Measurements from ENCODE around the gene FGG. TPM values are rescaled to one million over a fixed set of nuclear protein-coding genes. Genes with fewer than 3 reads are reported as not detected.

Gene FGG
- total RNA-seq, 1 experiment from 2014 or later = not detected

DNA sequence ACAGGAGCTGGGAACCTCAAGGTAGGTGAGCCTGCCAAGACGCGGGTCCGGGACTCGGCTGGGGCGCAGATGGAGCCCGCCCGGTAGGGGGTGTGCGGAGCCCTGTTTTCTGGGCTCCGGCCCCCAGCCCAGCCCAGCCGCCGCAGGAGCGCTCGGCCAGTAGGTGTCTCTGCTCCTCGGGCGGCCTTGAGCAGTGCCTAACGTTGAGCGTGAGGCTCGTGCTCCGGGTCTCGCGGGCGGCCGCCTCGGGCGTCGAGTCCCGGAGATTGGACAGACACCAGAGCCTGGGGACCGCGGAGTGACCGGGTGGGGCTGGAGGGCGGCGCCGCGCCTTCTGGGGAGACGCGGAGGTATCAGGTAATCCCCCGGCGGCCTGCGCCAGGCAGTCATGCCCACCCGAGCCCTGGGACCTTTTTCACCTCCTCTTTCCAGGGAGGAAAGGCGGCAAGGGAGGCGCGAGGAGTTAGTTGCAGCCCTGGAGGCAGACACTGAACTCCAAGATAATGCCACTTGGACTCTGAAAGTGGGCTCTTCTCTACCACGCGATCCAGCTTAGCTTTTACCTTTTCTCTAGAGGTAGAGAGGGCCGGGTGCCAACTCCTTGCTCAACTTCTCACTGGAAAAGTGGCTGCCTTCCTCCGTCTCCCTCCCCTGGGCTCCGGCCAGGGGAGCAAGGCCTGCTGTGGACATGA is 14.5 kb upstream of the FGG start:
- DNase-seq = peak in 1 of 2 experiments; percentile 51
- no TSS peak for BruUV-seq (replicated peaks)
- H3K4me3 ChIP-seq = 0 out of 2 replicates have a peak overlapping the region, but pooled peaks have one; percentile 8
- H4K20me1 ChIP-seq (ENCODE audit: insufficient read depth) = no peaks in the 10 kb centered on the region
- no peaks in the 10 kb centered on the region for H3K9me3 ChIP-seq (ENCODE audit: insufficient read depth, low read depth)
- H3K79me2 ChIP-seq (ENCODE audit: low read depth) = no peaks in the 10 kb centered on the region
- H3K27ac ChIP-seq = no peak overlapping the region
- intact Hi-C loops (cut with micrococcal nuclease; ENCODE audit: unreplicated experiment) = no loop called here
- peak overlapping the region; percentile 56; the same call in 1 of the 2 replicates for H3K4me2 ChIP-seq
- TF ChIP-seq, protein P1, sequence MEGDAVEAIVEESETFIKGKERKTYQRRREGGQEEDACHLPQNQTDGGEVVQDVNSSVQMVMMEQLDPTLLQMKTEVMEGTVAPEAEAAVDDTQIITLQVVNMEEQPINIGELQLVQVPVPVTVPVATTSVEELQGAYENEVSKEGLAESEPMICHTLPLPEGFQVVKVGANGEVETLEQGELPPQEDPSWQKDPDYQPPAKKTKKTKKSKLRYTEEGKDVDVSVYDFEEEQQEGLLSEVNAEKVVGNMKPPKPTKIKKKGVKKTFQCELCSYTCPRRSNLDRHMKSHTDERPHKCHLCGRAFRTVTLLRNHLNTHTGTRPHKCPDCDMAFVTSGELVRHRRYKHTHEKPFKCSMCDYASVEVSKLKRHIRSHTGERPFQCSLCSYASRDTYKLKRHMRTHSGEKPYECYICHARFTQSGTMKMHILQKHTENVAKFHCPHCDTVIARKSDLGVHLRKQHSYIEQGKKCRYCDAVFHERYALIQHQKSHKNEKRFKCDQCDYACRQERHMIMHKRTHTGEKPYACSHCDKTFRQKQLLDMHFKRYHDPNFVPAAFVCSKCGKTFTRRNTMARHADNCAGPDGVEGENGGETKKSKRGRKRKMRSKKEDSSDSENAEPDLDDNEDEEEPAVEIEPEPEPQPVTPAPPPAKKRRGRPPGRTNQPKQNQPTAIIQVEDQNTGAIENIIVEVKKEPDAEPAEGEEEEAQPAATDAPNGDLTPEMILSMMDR (conservative IDR thresholded peaks at IDR 0.05) = 0 out of 2 replicates have a peak, but pooled peaks have one; percentile 25
- TF ChIP-seq EZH2 (IDR thresholded peaks at IDR 0.05; ENCODE audit: low read depth) = no peak
- no peaks in the 10 kb centered on the region for H3K36me3 ChIP-seq (ENCODE audit: low read depth)
- no peaks in the 10 kb centered on the region for H3F3A ChIP-seq (ENCODE audit: insufficient read depth, low read depth)
- no peaks in the 10 kb centered on the region for H3K27me3 ChIP-seq (ENCODE audit: insufficient read depth, low read depth)
- ChIA-PET POLR2A (ENCODE audit: unreplicated experiment) (interaction anchor here (0.7 kb wide), 1 partner anchor 157 kb away, joined by 5 read pairs; no protein-coding TSS in a partner anchor), CTCF (no interaction called here)
- no peaks in the 10 kb centered on the region for H3K9me2 ChIP-seq (ENCODE audit: insufficient read depth)
- no peaks in the 10 kb centered on the region for H3K4me1 ChIP-seq (replicated peaks; ENCODE audit: insufficient read depth)
- no peak overlapping the region; the same call in 1 of the 2 replicates for H2AFZ ChIP-seq

GRCh38 chr4:154625971-154626370 is 13.5 kb upstream of the FGG start:
- ChIA-PET POLR2A (ENCODE audit: unreplicated experiment) (no interaction called here), CTCF (no interaction called here)
- Histone ChIP-seq H2AFZ (no peak overlapping the region), H3K36me3 (ENCODE audit: low read depth) (no peaks in the 10 kb centered on the region), H3K4me1 (replicated peaks; ENCODE audit: insufficient read depth) (no peaks in the 10 kb centered on the region), H3F3A (ENCODE audit: insufficient read depth, low read depth) (no peaks in the 10 kb centered on the region), H3K4me2 (no peak overlapping the region), H3K4me3 (no peak overlapping the region), H3K9me2 (ENCODE audit: insufficient read depth) (no peaks in the 10 kb centered on the region), H3K27me3 (ENCODE audit: insufficient read depth, low read depth) (no peaks in the 10 kb centered on the region), H3K27ac (no peak overlapping the region), H3K9me3 (ENCODE audit: insufficient read depth, low read depth) (no peaks in the 10 kb centered on the region), H3K79me2 (ENCODE audit: low read depth) (no peaks in the 10 kb centered on the region), H4K20me1 (ENCODE audit: insufficient read depth) (no peaks in the 10 kb centered on the region)
- no peak for DNase-seq
- TF ChIP-seq, protein P1 (conservative IDR thresholded peaks at IDR 0.05) = no peak
- no peak for TF ChIP-seq EZH2 (IDR thresholded peaks at IDR 0.05; ENCODE audit: low read depth)
- no TSS peak for BruUV-seq (replicated peaks)
- intact Hi-C loops (cut with micrococcal nuclease; ENCODE audit: unreplicated experiment) = no loop called here

DNA sequence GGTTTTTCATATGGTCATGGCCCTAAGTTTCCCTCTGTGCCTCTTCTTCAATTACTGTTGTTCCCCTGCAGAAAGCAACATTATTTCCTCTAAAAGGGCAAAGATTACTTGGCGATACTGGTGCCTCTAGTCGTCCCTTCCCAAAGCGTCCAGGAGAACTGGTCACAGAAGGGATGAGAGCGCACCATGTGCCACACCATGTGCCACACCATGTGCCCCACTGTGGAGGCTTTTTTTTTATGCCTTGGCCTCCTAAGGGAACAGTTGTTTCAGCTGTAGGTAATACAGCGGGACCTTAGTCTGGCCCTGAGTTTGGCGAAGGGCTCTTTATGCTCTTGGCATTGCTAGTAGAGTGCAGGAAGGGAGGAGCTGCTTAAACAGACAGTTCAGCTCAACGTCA is 11.5 kb upstream of the FGG start:
- CTCF ChIA-PET = interaction anchor here (1.6 kb wide), 1 partner anchor 65 kb away, joined by 3 read pairs; no protein-coding TSS in a partner anchor
- TF ChIP-seq, protein P1 (conservative IDR thresholded peaks at IDR 0.05) = no peak
- TF ChIP-seq EZH2 (IDR thresholded peaks at IDR 0.05; ENCODE audit: low read depth) = no peak
- H2AFZ ChIP-seq = no peak overlapping the region

More for the DNA sequence above, 11.5 kb upstream of the FGG start:
- Histone ChIP-seq H4K20me1 (ENCODE audit: insufficient read depth) (no peaks in the 10 kb centered on the region), H3K9me2 (ENCODE audit: insufficient read depth) (no peaks in the 10 kb centered on the region), H3F3A (ENCODE audit: insufficient read depth, low read depth) (no peaks in the 10 kb centered on the region), H3K4me1 (replicated peaks; ENCODE audit: insufficient read depth) (no peaks in the 10 kb centered on the region), H3K27ac (no peak overlapping the region), H3K9me3 (ENCODE audit: insufficient read depth, low read depth) (no peaks in the 10 kb centered on the region), H3K36me3 (ENCODE audit: low read depth) (no peaks in the 10 kb centered on the region), H3K4me3 (no peak overlapping the region), H3K27me3 (ENCODE audit: insufficient read depth, low read depth) (no peaks in the 10 kb centered on the region), H3K79me2 (ENCODE audit: low read depth) (no peaks in the 10 kb centered on the region), H3K4me2 (no peak overlapping the region)
- no TSS peak for BruUV-seq (replicated peaks)
- intact Hi-C loops (cut with micrococcal nuclease; ENCODE audit: unreplicated experiment) = loop anchor here (2.0 kb wide), 1 partner anchor 117 kb away; no protein-coding TSS in a partner anchor
- POLR2A ChIA-PET (ENCODE audit: unreplicated experiment) = no interaction called here
- DNase-seq = no peak

Measured in PC-9 (cell line).